ENCODE data around the gene RAI1.

Gene RAI1

DNA sequence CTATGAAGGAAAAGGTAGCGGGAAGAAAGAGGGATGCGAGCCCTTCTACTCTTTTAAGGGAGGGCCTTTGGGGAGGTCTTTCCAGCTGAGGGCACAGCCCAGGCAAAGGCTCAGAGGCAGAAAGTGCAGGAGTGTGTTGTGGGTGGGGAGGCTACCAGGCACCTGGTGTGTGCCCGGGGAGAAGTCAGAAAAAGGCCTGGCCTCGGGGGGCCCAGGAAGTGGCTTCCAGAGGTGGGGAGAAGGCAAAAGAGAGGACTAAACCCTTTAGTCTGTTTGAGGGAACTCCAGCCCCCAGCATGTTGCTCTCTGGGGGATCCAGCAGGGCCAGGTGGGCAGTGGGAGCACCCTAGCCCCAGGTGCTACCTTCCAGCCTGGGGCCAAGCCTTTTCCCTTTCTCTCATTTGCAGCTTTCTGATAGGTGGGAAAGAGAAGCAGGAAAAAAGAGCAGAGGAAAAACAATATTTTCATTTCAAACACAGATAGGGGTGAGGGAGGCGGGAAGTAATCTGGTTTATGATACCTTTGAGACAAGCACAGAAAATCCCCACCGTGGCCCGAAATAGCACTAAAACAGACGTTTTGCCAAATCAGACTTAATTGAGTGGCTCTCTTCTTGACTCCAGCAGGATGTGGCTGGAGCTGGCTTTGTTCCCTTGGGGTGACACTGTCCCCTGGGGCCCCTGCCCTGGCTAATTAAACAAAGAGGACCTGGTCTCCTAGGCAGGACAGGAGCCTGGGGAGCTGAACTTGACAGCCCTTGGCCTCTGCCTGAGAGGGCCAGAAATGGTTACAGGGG, 10.4 kb downstream of the RAI1 start:
- DNase-seq (ENCODE audit: low read depth): no peak
- no peak for TF ChIP-seq CTCF (IDR thresholded peaks at IDR 0.05; ENCODE audit: low read length, missing control alignments)
- H3K4me3 ChIP-seq (replicated peaks; ENCODE audit: low read depth, low read length): no peak overlapping the region

GRCh38 chr17:17692353-17693252, 11.3 kb downstream of the RAI1 start:
- no peak overlapping the region for H3K4me3 ChIP-seq (replicated peaks; ENCODE audit: low read depth, low read length)
- no peak for DNase-seq (ENCODE audit: low read depth)
- TF ChIP-seq CTCF (IDR thresholded peaks at IDR 0.05; ENCODE audit: low read length, missing control alignments): peak; percentile 4

DNA sequence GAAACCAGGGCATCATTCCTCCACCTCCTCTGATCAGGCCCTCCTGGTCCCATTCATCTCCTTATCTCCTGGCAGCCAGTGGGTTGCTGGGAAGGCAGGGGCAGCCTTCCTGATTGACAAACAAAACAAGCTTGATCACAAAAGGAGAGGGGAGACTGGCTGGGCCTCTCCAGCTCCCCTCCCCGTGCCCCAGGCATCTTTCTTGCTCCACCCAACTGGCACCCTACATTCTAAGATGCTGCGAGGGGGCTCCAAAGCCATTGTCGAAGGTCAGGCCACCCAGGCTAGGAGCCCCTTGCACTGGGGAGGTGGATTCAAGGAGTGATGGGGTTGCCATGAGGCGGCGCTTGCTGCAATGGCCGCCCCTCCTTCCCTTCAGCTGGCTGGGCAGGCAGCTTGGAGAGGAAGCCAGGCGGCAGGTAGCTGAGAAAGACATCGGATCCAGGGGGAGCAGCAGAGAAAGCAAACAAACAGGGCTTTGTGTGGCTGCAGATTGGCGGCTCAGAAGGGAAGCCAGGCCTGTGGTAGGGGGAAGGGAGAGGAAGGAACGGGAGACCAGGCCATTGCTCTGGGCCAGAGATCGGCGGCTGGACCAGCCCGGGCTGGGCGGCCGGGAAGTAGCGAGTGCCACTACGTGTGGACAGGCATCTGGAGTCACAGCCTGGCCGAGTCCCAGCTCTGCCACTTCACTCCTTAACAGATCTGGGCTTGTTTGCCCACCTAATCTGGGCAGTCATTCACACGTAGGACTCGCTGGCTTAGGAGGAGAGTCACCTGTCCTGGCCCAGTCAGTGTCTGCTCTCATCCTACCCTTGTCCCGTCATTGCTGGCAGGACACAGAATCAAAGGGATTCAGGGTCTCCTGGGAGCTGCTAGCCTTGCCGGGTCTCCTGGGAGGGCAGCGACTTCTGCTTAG, 12.3 kb downstream of the RAI1 start:
- no peak for DNase-seq (ENCODE audit: low read depth)
- no peak overlapping the region for H3K4me3 ChIP-seq (replicated peaks; ENCODE audit: low read depth, low read length)
- TF ChIP-seq CTCF (IDR thresholded peaks at IDR 0.05; ENCODE audit: low read length, missing control alignments): no peak

GRCh38 chr17:17694169-17695081, 13.2 kb downstream of the RAI1 start:
- DNase-seq (ENCODE audit: low read depth): peak; percentile 60
- no peak for TF ChIP-seq CTCF (IDR thresholded peaks at IDR 0.05; ENCODE audit: low read length, missing control alignments)
- peak overlapping the region; percentile 64 for H3K4me3 ChIP-seq (replicated peaks; ENCODE audit: low read depth, low read length)

DNA sequence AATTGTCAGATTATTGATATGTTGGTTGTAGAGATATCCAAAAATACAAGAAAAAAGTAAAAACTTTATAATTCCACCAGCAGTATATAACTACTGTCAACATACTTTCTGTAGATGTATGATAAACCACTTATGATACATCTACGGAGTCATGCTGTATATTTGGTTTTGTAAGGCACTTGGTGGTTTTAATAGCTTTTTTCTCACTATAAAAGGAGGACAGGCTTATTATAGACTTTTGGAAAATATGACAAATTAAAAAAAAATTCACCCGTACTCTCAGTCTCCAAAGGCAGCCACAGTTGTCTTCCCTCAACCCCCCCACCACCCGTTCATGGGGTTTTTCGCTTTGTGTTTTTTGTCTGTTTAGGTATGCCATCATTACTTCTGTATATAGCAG, 14.8 kb downstream of the RAI1 start:
- no peak overlapping the region for H3K4me3 ChIP-seq (replicated peaks; ENCODE audit: low read depth, low read length)
- no peak for TF ChIP-seq CTCF (IDR thresholded peaks at IDR 0.05; ENCODE audit: low read length, missing control alignments)
- no peak for DNase-seq (ENCODE audit: low read depth)
